HG03520 (cell line): ENCODE data around the gene PGS1.

Source experiments
- ATAC-seq: cut with Tn5 transposase; IDR thresholded peaks from one replicate; pipeline ENCODE4 v1.9.1; 2021; ENCODE audit warnings: mild to moderate bottlenecking, moderate library complexity; ENCODE audit not compliant: unreplicated experiment

PGS1 gene

DNA sequence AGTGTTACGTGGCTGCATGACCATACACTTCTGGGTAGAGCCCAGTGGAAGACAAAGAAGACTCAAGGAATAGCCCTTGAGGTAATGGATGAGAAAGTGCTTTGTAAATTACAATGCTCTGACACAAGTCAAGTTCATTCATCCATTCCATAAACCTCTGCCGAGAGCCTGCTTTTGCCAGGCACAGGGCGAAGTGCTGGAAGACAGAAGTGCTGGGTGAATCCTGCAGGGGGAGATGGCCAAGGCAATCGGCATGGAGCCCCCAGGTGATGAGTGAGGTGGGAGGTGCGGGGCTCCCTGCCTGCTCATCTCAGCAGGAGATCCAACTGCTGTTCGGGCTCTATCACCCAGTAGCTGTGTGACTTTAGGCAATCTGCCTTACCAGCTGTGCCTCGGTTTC lies 15.8 kb upstream of the PGS1 start:
- no peak for ATAC-seq

DNA sequence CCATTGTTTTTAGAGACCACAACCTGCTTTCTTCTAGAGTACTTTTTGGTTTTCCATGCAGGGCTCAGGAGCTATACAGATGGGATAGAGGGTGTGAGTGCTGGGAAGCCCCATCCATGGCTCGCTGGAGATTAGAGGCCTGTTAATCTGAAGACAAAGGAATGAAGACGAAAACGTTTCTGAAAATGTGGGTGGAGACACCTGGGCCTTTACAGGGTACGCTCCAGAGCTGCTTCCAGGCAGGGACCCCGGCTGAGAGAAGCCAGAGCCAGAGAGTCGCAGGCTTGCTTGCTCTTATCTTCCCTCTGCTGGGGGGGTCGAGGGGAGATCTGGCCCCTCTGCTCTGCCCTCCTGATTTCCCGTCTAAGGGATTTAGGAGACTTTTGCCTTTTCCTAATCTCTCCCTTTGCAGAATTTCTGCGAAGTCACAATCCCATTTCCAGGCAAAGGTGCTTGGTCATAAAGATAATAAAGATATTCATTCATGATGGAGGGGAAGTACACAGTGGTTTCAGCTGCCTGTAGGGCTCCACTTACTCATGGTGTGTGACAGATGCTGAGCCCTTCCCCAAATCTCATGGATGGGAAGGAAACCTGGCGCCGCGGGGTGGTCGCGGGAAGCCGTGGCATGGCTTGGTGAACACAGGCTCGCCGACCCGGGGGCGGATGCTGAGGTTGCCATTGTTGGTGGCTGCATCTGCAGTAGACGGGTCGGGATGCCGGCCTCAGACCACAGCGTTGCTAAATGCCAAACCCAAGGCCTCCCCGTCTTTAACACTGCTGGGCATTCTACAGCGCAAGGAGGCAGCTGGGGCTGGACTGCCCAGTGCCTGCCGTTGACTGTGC lies 13.8 kb upstream of the PGS1 start:
- ATAC-seq, result no peak

DNA sequence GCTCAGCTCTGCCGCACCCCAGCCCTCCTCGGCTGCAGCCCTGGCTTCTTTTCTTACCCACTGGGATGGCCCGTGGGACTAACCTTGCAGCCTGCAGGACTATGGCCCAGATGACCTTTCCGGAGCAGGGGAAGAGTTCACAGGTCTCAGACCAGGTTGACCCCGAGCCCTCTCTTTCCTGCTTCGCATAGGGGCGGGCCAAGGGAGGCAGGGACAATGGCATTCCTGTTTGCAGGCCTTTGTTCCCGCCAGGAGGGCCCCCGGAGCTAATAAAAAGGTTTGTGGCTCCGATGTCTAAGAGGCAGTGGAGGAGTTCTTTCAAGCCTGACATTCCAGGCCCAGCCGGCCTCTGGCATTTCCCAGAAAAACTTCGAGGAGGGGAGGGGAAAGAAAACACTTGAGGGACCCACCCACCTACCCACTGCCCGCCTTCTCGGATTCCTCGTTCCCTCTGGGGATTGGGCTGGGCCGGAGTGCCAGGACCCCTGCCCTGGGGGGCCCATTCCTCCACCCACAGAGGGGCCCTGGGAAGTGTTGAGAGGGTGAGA lies 12.8 kb upstream of the PGS1 start:
- no peak for ATAC-seq

DNA sequence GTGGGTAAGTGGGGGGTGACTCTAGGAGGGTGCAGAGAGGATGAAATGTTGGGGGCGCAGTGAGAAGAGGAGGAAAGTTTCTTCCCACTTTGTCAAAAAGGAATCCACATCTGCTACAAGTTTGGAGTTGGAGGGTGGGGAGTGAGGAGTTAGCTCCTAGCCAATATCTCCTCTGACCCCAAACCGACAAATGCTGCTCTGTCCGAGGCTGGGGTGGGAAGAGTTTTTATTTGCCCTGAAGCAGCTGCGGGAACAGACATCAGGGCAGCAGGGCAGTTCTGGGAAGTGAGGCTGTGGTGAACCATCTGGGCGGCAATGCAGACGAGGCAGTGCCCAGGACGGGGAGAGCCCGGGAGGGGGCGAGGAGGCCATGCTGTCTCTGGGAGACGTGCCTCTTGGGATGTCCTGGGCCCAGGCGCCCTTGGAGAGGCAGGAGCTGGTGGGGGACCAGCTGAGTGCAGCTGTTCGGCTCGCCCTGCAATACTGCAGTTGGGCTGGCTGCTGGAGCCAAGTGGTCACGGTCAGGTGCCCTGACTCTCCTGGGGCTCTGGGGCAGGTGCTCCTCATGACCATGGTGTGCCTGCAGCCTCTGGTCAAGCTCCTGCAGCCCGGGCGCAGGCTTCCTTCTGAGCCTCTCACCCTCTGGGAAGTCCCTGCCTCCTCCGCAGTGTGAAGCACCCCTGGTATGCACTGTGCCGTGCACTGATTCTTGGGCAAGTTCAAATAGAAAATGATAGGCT lies 12.2 kb upstream of the PGS1 start:
- no peak for ATAC-seq

DNA sequence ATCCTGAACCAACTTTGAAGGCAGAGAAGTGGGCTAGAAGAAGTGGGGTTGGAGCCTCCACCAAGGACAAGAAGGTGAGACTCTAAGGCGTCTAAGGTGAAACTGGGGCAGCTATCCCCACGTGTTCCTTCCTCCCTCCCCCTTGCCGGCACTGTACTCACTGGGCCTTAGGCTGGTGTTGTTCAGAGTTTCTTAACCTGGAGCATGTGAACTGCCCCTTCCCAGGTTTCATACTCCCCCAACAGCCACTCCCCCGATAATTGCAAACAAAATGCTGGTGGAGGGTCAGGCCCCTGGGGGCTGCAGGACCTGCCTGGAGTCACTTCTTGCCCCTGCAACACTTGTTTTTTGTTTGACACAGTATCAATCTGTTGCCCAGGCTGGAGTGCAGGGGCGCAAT lies 11.3 kb upstream of the PGS1 start:
- ATAC-seq, result no peak

DNA sequence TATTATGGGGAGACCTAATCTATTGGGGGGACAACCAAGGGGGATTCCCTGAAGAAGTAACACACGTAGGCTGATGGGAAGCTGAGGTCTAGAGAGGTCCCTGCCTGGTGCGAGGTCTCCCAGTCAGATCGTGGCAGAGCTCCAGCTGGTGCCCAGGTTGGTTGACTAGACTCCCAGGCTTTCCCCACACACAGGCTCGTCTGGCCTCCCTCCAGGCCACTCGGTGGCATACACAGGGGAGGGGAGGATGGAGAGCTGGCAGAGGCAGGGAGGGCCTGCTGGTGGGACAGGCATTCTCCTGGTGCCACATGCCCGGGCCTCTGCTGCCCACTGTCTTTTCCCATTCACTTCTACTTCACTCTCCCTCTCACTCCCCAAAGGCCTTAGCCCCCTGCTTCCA lies 10.1 kb upstream of the PGS1 start:
- no peak for ATAC-seq

DNA sequence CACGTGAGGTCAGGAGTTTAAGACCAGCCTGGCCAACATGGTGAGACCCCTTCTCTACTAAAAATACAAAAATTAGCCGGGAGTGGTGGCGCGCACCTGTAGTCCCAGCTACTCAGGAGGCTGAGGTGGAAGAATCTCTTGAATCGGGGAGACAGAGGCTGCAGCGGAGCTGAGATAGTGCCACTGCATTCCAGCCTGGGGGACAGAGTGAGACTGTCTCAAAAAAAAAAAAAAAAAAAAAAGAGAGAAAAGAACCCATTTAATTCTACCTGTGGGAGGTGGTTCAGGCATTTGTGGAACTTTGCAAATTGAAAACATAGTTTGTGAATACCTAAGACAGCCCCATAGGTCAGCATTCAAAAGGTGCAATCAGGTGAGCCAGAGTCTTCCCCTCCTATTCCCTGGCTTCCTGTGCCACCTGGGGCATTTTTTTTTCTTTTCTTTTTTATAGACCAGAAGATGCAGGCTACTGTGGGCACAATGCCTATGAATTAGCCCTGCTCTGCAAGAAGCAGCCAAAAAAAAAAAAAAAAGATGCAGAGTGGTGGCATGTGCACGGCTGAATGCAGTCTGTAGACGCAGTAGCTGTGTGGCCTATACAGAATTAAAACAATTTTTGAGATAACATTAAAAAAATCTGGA lies 9.5 kb upstream of the PGS1 start:
- ATAC-seq, result no peak

DNA sequence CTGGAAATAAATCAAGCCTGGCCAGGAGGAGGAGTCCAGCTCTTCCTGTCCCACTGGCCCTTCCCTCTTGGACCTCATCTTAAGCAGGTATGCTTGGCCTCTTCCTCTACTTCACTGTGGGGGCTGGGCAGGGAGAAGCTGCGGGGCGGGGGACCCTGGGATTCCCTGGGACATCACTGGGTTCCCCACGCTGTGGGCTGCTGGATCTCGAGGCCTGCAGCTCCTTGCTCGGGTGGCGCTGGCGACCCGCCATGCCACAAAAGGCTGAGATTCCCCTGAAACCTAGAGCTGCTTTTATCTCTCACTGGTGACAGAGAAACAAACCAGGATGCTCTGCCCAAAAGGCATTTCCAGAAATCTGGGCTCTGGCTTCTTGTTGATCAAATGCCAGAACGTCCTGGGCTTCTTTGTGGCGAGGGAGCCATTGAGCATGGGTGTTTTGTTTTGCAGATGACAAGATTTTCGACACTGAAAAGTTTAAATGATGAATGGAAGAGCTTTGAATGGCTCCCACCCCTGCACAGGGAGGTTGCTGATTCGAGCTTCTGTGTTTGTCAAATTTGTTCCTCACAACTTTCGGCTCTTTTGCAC lies 8.6 kb upstream of the PGS1 start:
- no peak for ATAC-seq

DNA sequence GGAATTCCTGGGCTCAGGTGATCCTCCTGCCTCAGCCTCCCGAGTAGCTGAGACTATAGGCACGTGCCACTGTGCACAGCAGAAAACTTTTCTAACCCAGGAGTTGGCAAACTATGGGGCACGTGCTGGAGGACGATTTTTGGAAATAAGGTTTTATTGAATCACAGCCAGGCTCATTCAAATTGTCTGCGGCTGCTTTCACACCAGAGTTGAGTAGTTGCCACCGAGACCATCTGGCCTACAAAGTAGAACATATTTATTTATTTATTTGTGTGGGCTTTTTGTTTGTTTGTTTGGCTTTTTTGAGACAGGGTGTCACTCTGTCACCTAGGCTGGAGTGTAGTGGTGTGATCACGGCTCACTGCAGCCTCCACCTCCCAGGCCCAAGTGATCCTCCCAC lies 7.4 kb upstream of the PGS1 start:
- ATAC-seq, result no peak

DNA sequence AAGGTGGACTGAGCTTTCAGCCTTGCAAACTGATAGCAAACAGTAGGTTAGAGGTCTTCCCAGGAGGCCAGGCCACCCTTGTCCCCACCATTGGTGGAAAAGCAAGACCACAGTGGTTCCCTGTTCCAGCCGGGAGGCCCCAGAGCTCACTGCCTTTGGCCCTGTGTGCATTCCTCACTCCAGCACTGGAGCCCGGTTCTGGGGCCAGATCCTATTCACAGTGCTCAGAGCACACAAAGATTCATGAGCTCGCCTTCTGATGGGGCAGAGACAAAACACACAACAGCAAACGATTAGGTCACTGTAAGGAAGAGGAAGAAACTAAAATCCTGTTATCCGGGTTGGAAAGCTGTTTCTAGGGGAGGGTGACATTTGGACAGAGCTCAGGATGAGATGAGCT lies 5.6 kb upstream of the PGS1 start:
- no peak for ATAC-seq

DNA sequence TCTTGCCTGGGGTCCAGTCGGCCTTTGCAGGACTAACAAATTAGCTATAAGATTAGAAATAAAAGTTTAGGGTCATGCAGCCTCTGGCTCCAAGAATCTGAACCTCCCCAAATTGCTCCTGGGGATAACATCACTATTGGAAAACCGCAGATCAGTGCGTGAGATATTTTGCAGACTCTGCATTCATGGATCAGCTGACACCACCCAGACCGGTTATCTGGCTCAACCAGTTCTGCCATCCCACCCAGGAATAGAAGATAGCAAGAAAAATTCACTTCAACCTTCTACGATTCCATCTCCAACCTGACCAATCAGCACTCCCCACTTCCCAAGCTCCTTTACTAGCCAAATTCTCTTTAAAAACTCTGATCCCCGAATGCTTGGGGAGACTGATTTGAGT lies 4.3 kb upstream of the PGS1 start:
- ATAC-seq, result no peak

DNA sequence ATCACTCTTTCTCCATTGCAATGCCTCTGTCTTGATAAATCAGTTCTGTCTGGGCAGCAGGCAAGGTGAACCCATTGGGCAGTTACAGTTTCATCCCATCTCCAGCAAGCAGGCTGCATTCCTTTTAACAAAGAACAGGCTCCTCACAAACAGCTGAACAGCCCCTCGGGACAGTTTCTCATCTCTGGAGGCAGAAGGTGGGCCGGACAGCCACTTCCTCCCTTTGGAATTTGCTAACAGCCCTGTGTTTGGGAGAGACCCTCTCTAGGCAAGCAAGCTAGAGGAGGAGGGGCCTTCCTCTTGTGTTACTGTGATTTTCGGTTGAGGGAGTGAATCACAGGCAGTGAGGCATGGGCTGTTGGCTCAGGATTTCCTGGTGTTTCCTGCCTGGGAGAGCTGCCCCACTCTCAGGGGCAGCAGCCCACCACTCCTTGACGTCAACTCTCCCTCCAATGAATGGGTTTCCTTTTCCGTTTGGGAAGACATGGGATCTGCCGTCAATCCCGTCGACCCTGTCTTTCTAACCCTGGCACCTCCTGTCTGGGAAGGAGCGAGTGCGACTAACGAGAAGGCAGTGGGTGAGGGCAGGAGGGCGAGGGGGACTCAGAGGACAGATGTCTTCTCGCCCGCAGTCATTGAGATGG lies 3.7 kb upstream of the PGS1 start:
- ATAC-seq, result no peak

DNA sequence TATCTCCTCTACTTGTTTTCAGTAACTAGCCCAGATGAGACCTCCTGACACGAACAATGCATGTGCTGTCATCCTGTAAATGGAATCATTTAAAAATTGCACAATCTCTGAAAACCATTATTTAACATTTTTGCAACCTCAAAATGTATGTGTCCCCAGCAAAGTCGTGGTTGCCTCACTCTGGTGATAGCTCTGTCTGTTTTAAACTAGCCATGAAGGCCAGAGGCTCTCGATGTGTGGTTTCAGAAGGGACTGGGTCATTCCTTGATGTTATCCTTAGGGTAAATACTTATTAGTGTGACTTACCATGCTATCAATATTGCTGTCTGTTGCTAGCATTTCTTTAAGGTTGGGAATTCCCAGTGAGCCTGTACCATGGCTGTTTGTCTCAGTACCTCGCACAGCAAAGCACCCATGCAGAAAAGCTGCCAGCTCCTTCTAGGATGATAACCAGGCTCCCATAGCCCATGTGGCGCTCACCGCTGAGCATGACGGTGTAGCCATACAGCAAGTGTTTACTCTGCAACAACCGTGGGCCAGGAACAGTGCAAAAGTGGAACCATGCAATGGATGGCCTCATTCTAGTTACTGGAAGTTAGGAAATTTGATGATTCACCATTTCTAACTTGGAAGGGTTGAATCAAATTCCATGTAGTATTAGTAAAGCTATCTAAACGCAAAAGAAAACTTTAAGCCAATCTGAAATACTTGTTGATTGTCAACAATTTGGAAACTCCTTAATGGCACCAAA lies 2.9 kb upstream of the PGS1 start:
- ATAC-seq, result no peak

DNA sequence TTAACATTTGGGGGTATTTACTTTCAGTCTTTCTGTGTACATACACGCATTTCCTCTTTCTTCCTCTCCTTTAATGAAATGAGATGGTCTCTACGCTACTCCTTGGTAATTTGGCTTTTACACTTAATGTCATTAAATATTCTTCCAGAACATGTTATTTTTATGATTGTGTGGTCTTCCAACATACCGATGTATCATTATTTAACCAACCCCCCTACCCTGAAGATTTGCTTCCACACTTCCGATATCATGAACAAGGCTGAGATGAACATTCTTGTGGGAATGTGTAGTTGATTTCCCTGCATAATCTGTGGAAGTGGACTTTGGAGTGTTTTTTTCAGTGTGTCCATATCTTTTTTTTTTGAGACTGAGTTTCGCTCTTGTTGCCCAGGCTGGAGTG lies 2.3 kb upstream of the PGS1 start:
- ATAC-seq, result no peak

DNA sequence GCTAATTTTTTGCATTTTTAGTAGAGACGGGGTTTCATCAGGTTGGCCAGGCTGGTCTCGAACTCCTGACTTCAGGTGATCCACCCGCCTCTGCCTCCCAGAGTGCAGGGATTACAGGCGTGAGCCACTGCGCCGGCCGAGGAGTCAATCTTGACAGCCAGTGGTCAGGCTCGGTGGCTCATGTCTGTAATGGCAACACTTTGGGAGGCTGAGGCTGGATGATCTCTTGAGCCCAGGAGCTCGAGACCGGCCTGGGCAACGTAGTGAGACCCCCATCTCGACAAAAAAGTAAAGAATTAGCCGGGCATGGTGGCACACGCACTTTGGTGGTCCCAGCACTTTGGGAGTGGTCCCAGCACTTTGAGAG lies 608 bp upstream of the PGS1 start:
- no peak for ATAC-seq

DNA sequence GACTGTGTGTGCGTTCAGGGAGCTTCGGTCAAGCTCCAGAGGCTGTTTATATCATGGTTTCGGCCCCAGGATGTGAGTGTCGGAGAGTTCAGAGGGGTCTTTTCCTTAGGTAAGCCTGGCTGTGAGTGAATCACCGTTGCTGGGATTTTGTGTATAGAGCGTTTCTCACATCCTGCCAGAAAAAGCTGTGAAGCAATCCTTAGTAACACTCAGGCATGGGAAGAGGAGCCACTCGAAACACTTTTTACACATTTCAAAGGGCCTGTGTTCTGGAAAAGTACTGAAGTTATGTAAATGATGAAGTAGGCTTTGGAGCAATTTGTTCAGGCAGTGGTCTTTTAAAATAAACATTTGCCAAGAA lies 662 bp downstream of the PGS1 start:
- no peak for ATAC-seq

DNA sequence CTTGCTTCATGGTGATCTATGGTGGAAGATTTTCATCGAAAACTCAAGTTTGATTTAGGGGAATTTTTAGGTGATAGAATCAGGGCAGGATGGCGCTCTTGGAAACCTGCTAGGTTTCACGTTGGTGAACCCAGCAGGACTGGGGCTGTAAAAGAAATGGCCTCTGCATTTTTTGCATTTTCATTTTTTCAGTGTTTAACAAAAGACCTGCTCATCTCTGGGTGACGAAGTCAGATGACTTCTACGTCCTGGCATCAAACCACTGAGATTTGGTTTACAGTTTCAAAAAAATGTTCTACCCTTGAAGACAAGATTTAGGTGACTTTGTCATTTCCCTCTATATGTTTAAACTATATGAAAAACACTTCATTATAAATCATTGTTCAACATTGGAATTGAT lies 1.9 kb downstream of the PGS1 start:
- no peak for ATAC-seq

DNA sequence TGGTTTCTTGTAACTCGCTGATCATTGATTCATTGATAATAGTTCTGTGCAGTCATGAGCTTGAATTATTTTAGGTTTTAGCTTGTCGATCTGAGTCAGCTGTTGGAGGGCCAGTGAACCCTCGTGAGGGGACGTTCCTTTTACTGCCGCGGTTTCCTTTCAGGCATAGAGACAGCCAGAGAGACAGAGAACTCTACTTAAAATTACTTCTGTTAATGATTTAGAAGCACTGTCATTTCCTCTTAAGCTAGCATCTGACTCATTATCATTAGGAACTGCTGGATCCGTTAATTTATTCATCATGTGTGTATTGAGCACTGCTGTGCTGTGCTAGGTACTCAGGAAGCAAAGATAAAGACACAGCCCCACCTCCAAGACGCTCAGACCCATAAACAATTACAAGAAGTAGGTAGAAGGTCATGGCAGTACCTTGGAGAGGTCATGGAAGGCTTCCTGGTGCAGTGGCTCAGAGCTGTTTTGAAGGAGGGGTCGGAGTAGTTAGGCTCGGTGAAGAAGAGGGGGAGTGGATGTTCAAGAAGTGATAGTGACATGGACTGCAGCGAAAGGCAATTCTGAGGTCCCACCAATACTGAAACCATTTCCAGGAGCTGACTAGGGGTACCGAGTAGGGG lies 3.3 kb downstream of the PGS1 start:
- no peak for ATAC-seq

DNA sequence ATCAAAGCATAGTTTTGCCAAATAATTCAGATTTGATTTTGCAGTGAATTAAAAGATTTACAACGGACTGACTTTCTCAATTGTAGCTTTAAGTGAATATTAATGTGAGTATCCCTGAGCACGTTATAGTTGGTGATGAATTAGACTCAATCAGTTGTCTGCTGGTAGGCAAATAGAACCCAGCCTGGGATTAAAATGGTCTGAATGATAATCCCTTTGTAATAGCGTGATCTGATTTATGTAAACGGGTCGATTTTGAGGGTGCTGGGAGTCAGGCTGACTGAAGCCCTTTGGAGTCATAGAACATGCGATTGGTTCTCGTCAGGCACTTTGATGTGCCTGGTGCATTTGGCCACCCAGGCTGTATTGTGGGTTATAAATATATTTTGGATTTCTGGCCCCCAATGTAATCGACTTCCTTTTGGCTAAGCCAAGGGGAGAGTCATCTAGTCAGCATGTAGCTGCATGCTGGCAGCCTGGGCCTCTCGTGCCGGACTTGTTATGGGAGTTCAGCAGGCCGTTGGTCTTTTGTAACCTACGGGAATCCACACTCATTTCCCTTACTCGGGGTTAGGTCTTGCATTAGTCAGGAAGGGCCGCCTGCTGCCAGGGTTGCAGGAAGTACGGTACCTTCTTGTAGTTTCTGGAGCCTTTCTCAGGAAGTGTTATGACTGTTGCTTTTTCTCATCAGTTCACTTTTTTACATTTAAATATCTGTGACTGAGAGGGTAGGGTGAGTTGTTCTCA lies 5.4 kb downstream of the PGS1 start:
- no peak for ATAC-seq
